Measurements from ENCODE around the gene SLC25A30.
A peak's percentile ranks its signal among the peaks of the same experiment; 100 is the strongest.
"Not testable (repeated sequence)": the region's sequence is repeated elsewhere in the genome, so short reads cannot be mapped to it uniquely, and the experiment has no call there.

SLC25A30 gene

GRCh38 chr13:45433381-45433790 is 15.2 kb upstream of the SLC25A30 start:
- no peak for TF ChIP-seq CTCF (IDR thresholded peaks at IDR 0.05; ENCODE audit: low read length, missing control alignments)
- no peak for DNase-seq (ENCODE audit: low read depth)
- no peak overlapping the region for H3K4me3 ChIP-seq (replicated peaks; ENCODE audit: low read depth, low read length)

GRCh38 chr13:45432737-45433380 is 14.7 kb upstream of the SLC25A30 start:
- no peak for DNase-seq (ENCODE audit: low read depth)
- no peak overlapping the region for H3K4me3 ChIP-seq (replicated peaks; ENCODE audit: low read depth, low read length)
- no peak for TF ChIP-seq CTCF (IDR thresholded peaks at IDR 0.05; ENCODE audit: low read length, missing control alignments)

GRCh38 chr13:45426056-45426841 is 8.1 kb upstream of the SLC25A30 start:
- not testable (repeated sequence) for H3K4me3 ChIP-seq (replicated peaks; ENCODE audit: low read depth, low read length); DNase-seq (ENCODE audit: low read depth)

GRCh38 chr13:45422731-45423292 is 4.6 kb upstream of the SLC25A30 start:
- H3K4me3 ChIP-seq (replicated peaks; ENCODE audit: low read depth, low read length): no peak overlapping the region
- no peak for DNase-seq (ENCODE audit: low read depth)
- TF ChIP-seq CTCF (IDR thresholded peaks at IDR 0.05; ENCODE audit: low read length, missing control alignments): no peak

GRCh38 chr13:45419945-45420344 is 1.8 kb upstream of the SLC25A30 start:
- TF ChIP-seq CTCF (IDR thresholded peaks at IDR 0.05; ENCODE audit: low read length, missing control alignments): no peak
- DNase-seq (ENCODE audit: low read depth): no peak
- no peak overlapping the region for H3K4me3 ChIP-seq (replicated peaks; ENCODE audit: low read depth, low read length)

- not testable (repeated sequence) for DNase-seq (ENCODE audit: low read depth)
Observed at GRCh38 chr13:45419389-45419788, 1.2 kb upstream of the SLC25A30 start.

GRCh38 chr13:45416516-45417128 is 1.6 kb downstream of the SLC25A30 start:
- H3K4me3 ChIP-seq (replicated peaks; ENCODE audit: low read depth, low read length): peak overlapping the region; percentile 77
- no peak for DNase-seq (ENCODE audit: low read depth)
- TF ChIP-seq CTCF (IDR thresholded peaks at IDR 0.05; ENCODE audit: low read length, missing control alignments): no peak

More at GRCh38 chr13:45419389-45419788, 1.2 kb upstream of the SLC25A30 start:
- H3K4me3 ChIP-seq (replicated peaks; ENCODE audit: low read depth, low read length): not testable (repeated sequence)
